Neural cell (in vitro differentiated cells): ENCODE results near the gene ATG7. TPM values are rescaled to one million over a fixed set of nuclear protein-coding genes. Genes with fewer than 3 reads are reported as not detected.

Experiments
- H2AFZ ChIP-seq: fragments of 200-600, 300-800 bp; sonication (generic), shearing (Covaris generic); 2 replicates; pipeline ENCODE4 v1.6.0; 2014; ENCODE audit warnings: low read depth, mild to moderate bottlenecking, antibody characterized with exemption, low read length, moderate library complexity
- H3F3A ChIP-seq: fragments of 200-600 bp; shearing (Covaris generic); 2 replicates; pipeline ENCODE4 v1.6.1; 2016; ENCODE audit warnings: mild to moderate bottlenecking, moderate library complexity, mixed read lengths, antibody characterized with exemption, low read length; ENCODE audit not compliant: insufficient read depth, poor library complexity, severe bottlenecking
- H3K27ac ChIP-seq: fragments of 200-600, 300-800 bp; sonication (generic), shearing (Covaris generic); 2 replicates; pipeline ENCODE4 v1.5.1; 2014; ENCODE audit warnings: mild to moderate bottlenecking, low read length, moderate library complexity
- H3K27me3 ChIP-seq: fragments of 300-800, 200-600 bp; sonication (generic), shearing (Covaris generic); 2 replicates; pipeline ENCODE4 v1.6.0; 2014; ENCODE audit warnings: mild to moderate bottlenecking, low read depth, low read length, moderate library complexity; ENCODE audit not compliant: insufficient read depth
- H3K36me3 ChIP-seq: fragments of 300-800, 200-600 bp; sonication (generic), shearing (Covaris generic); 2 replicates; pipeline ENCODE4 v1.5.1; 2014; ENCODE audit warnings: mild to moderate bottlenecking, antibody characterized with exemption, low read length, moderate library complexity; ENCODE audit not compliant: insufficient read depth
- H3K4me2 ChIP-seq: fragments of 300-800, 200-600 bp; sonication (generic), shearing (Covaris generic); 2 replicates; pipeline ENCODE4 v1.6.0; 2014; ENCODE audit warnings: mild to moderate bottlenecking, low read length
- H3K4me3 ChIP-seq: fragments of 300-800, 200-600 bp; sonication (generic), shearing (Covaris generic); 2 replicates; pipeline ENCODE4 v1.5.1; 2014; ENCODE audit warnings: mild to moderate bottlenecking, low read length, moderate library complexity
- H3K79me2 ChIP-seq: fragments of 200-600 bp; shearing (Covaris generic); replicated peaks from 2 replicates; pipeline ENCODE4 v1.6.0; 2014; ENCODE audit warnings: mild to moderate bottlenecking, low read length, moderate library complexity; ENCODE audit not compliant: insufficient read depth
- H3K9ac ChIP-seq: fragments of 300-800, 200-600 bp; sonication (generic), shearing (Covaris generic); 2 replicates; pipeline ENCODE4 v1.6.1; 2016; ENCODE audit warnings: mild to moderate bottlenecking, low read length, mixed read lengths
- H3K9me2 ChIP-seq: fragments of 200-600 bp; shearing (Covaris generic); 2 replicates; pipeline ENCODE4 v1.6.1; 2016; ENCODE audit warnings: mild to moderate bottlenecking, low read length, mixed read lengths; ENCODE audit not compliant: insufficient read depth
- H3K9me3 ChIP-seq: fragments of 200-600, 300-800 bp; sonication (generic), shearing (Covaris generic); 2 replicates; pipeline ENCODE4 v1.6.1; 2016; ENCODE audit warnings: mild to moderate bottlenecking, mixed run types, low read length, moderate library complexity, mixed read lengths
- H4K20me1 ChIP-seq: fragments of 200-600 bp; shearing (Covaris generic); 2 replicates; pipeline ENCODE4 v1.6.1; 2016; ENCODE audit warnings: mild to moderate bottlenecking, mixed run types; ENCODE audit not compliant: insufficient read depth
- CTCF ChIP-seq: fragments of 450-650 bp; IDR thresholded peaks from 2 replicates; pipeline ENCODE4 v1.5.1; 2014; ENCODE audit warnings: antibody characterized with exemption, mild to moderate bottlenecking, moderate library complexity; ENCODE audit not compliant: poor library complexity, severe bottlenecking
- EP300 ChIP-seq: fragments of 450-650 bp; conservative IDR thresholded peaks from 2 replicates; pipeline ENCODE4 v1.6.1; 2014; ENCODE audit warnings: antibody characterized with exemption, mild to moderate bottlenecking, moderate library complexity; ENCODE audit not compliant: poor library complexity, severe bottlenecking
- EZH2 ChIP-seq: fragments of 200-600, 300-800 bp; shearing (Covaris generic), sonication (generic); IDR thresholded peaks from 2 replicates; pipeline ENCODE4 v1.6.1; 2014; ENCODE audit warnings: antibody characterized with exemption, low read length, borderline replicate concordance, mild to moderate bottlenecking; ENCODE audit not compliant: insufficient read depth, poor library complexity, severe bottlenecking
- MXI1 ChIP-seq: fragments of 450-650 bp; conservative IDR thresholded peaks from 2 replicates; pipeline ENCODE4 v1.6.1; 2014; ENCODE audit warnings: antibody characterized with exemption, mild to moderate bottlenecking; ENCODE audit not compliant: poor library complexity, severe bottlenecking
- POLR2AphosphoS5 ChIP-seq: IDR thresholded peaks from 2 replicates; pipeline ENCODE4 v1.6.1; 2012
- RAD21 ChIP-seq: fragments of 450-650 bp; conservative IDR thresholded peaks from 2 replicates; pipeline ENCODE4 v1.6.1; 2014; ENCODE audit warnings: antibody characterized with exemption, mild to moderate bottlenecking, moderate library complexity
- SMC3 ChIP-seq: fragments of 450-650 bp; conservative IDR thresholded peaks from 2 replicates; pipeline ENCODE4 v1.6.1; 2014; ENCODE audit warnings: antibody characterized with exemption, mild to moderate bottlenecking, moderate library complexity; ENCODE audit not compliant: poor library complexity
- TAF1 ChIP-seq: IDR thresholded peaks from 2 replicates; pipeline ENCODE4 v1.6.1; 2012; ENCODE audit warnings: low read depth
- polyA plus RNA-seq: library from polyadenylated mRNA; depleted of rRNA; stranded (reverse); fragments of >200 nt; gene quantifications from 2 replicates; pipeline ENCODE4 v1.2.3, GENCODE V29; 2014
- TF ChIP-seq, protein P1 (sequence below): IDR thresholded peaks from 2 replicates; pipeline ENCODE4 v1.6.1; 2012; ENCODE audit warnings: borderline replicate concordance

The ATG7 gene
- polyA plus RNA-seq, 1 donor from 2014 or later: 28.8 TPM

DNA sequence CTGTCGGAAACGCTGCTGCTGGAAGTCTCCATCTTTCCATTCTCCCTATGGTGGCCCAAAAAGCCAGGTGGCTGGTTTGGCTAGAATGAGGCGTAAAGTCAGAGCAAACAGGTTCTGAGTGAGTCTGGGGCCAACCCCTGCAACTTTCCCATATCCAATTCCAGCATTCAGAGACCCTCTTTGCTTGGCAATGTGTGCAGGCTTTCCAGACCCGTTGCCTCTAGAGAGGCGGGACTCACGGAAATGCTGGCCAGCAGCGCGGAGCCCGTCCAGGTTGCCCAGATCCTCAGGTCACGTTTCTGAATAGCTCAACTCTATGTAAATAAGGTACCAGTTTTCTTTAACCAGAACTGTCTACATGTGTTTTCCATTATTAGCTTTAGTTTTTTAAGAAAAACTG, 303.5 kb downstream of the ATG7 start (continued):
- TF ChIP-seq SMC3: no peak

- TF ChIP-seq POLR2AphosphoS5: no peak
- TF ChIP-seq CTCF: no peak
- no peak for TF ChIP-seq TAF1
- no peak for TF ChIP-seq RAD21
- TF ChIP-seq, protein P1, sequence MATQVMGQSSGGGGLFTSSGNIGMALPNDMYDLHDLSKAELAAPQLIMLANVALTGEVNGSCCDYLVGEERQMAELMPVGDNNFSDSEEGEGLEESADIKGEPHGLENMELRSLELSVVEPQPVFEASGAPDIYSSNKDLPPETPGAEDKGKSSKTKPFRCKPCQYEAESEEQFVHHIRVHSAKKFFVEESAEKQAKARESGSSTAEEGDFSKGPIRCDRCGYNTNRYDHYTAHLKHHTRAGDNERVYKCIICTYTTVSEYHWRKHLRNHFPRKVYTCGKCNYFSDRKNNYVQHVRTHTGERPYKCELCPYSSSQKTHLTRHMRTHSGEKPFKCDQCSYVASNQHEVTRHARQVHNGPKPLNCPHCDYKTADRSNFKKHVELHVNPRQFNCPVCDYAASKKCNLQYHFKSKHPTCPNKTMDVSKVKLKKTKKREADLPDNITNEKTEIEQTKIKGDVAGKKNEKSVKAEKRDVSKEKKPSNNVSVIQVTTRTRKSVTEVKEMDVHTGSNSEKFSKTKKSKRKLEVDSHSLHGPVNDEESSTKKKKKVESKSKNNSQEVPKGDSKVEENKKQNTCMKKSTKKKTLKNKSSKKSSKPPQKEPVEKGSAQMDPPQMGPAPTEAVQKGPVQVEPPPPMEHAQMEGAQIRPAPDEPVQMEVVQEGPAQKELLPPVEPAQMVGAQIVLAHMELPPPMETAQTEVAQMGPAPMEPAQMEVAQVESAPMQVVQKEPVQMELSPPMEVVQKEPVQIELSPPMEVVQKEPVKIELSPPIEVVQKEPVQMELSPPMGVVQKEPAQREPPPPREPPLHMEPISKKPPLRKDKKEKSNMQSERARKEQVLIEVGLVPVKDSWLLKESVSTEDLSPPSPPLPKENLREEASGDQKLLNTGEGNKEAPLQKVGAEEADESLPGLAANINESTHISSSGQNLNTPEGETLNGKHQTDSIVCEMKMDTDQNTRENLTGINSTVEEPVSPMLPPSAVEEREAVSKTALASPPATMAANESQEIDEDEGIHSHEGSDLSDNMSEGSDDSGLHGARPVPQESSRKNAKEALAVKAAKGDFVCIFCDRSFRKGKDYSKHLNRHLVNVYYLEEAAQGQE: no peak
- no peak for TF ChIP-seq EP300
- Histone ChIP-seq H3K36me3 (no peaks in the 10 kb centered on the region), H3K9me3 (no peaks in the 10 kb centered on the region), H3K4me3 (no peak overlapping the region), H3K9ac (no peak overlapping the region), H2AFZ (no peak overlapping the region), H3K27ac (no peak overlapping the region), H3K79me2 (peaks cover 39% of the 10 kb centered on the region), H3K9me2 (no peaks in the 10 kb centered on the region), H3K4me2 (no peak overlapping the region), H4K20me1 (no peaks in the 10 kb centered on the region), H3F3A (no peaks in the 10 kb centered on the region), H3K27me3 (no peaks in the 10 kb centered on the region)
Measured at GRCh38 chr3:11576453-11576852, 304.3 kb downstream of the ATG7 start.

DNA sequence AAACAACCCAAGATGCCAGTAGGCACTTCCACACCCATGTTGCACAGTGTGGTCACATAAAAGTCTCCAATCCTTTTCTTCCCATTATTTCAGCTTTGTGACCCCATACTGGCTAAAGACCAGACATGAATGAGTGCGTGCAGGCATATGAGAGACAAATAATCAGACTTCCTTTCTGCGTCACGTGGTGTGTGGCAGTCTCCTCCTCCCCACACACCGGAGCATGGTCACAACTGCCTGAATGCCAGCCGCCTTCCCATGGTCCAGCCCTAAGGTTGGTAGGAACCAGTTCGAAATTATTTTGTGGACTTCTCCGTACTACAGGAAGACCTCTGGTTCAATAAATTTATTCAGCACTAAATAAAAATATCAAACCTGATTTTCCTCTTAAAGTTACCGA, 306.0 kb downstream of the ATG7 start:
- no peaks in the 10 kb centered on the region for H3K9me2 ChIP-seq
- H3K9me3 ChIP-seq: no peaks in the 10 kb centered on the region
- H3K4me2 ChIP-seq: no peak overlapping the region
- no peak overlapping the region for H2AFZ ChIP-seq
- no peaks in the 10 kb centered on the region for H3K36me3 ChIP-seq
- no peak overlapping the region for H3K4me3 ChIP-seq
- H3K27ac ChIP-seq: no peak overlapping the region
- H4K20me1 ChIP-seq: no peaks in the 10 kb centered on the region
- H3F3A ChIP-seq: peaks cover 4% of the 10 kb centered on the region
- TF ChIP-seq SMC3: no peak
- TF ChIP-seq TAF1: no peak
- TF ChIP-seq MXI1: no peak
- TF ChIP-seq CTCF: no peak
- TF ChIP-seq POLR2AphosphoS5: no peak
- TF ChIP-seq EZH2: no peak
- H3K79me2 ChIP-seq: peaks cover 46% of the 10 kb centered on the region
- no peak overlapping the region for H3K9ac ChIP-seq
- no peaks in the 10 kb centered on the region for H3K27me3 ChIP-seq
